GM18858 (cell line): Measurements from ENCODE around the gene PEAR1.

Experiments
- ATAC-seq: cut with Tn5 transposase; IDR thresholded peaks from one replicate; pipeline ENCODE4 v1.9.1; 2021; ENCODE audit not compliant: unreplicated experiment

The PEAR1 gene

DNA sequence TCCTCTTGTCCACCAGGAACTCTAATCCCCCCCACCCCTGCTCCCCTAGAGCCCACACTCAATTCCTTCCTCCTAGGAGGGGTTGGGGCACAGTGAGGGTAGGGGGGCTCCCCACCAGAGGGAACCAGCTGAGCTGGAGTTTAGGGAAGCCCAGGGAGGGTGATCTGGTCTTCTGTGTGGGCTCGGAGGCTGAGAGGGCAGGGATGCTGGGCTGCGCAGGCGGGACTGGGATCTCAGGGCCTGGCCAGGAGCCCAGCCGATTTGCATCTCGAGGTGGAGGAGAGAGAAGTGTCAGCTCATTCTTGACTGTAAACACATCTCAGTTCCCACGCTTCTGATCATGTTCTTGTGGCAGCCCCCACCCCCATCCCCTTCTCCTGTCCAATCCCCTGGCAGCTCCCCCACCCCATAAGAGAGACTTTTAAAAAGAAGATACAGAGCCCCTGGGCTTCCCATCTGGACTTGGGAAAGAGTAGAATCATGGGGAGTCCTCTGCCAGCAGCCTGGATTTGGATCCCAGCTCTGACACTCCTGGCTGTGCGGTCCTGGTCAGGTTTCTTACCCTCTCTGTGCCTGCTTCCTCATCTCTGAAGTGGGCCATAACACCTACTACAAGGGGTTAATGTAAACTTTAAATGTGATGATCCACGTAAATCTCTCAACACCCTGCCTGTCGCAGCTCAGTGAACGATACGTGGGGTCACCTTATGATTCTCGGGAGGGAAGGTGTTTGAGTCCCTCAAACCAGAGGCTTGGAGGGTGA is 6.6 kb downstream of the PEAR1 start:
- no peak for ATAC-seq

- no peak for ATAC-seq
Observed at GRCh38 chr1:156900896-156901589, 7.5 kb downstream of the PEAR1 start.

DNA sequence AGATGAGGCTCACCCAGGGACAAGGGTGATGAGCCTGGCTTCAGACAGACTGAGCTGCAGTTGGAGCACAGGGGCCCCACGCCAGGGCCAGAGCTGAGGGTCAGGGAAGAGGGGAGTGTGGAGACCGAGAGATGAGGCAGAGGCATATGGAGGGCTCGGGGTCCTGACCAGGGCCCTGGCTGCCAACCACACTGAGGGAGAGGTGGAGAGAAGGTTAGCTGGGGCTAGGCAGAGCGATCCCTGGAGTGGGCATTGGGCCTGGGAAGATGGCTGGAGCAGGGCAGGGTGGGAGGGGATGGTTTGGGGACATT is 8.0 kb downstream of the PEAR1 start:
- no peak for ATAC-seq

DNA sequence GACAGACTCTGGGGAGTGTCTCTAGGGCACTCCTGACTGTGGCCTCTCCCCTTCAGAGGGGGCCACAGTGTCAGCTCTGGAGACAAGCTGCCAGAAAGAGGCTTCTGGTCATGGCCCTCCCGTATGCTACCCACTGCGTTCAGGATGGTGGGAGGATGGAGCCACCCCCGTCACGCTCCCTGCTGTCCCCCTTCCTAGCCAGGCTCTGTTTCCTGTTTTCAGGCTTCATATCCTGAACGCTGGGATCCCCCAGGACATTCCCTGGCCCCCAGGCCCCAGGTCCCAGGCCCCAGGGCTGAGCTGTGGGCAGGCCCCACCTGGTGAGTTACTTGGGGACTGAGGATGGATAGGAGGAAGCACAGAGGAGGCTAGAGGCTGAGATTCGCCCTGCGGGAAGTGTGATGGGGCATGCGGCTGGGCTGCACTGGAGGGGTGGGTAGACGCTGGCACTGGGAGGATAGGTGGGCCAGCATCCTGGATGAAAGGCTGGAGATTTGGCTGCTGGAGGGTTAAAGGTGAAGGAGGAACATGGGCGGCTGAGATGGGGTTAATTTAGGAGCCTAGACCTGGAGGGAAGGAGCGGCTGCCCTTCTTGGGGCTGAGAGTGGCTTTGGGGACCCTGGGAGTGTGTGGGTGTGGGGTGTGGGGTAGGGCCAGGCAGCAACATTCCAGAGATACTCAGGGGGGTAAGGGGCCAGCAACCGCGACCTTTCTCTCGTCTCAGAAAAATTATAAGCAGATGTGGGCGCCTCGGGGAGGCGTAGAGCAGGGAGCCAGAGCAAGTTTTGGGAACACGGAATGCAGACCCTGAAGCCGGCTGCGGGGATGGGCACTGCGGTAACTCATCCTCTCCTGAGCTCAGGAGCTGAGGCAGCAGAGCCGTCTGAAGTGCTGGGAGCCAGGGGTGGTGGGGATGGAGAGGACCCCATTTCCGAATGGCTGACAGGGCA is 8.7 kb downstream of the PEAR1 start:
- ATAC-seq, result no peak

GRCh38 chr1:156903328-156904091 is 10.0 kb downstream of the PEAR1 start:
- ATAC-seq, result no peak

GRCh38 chr1:156904187-156904959 is 10.9 kb downstream of the PEAR1 start:
- ATAC-seq, result no peak

DNA sequence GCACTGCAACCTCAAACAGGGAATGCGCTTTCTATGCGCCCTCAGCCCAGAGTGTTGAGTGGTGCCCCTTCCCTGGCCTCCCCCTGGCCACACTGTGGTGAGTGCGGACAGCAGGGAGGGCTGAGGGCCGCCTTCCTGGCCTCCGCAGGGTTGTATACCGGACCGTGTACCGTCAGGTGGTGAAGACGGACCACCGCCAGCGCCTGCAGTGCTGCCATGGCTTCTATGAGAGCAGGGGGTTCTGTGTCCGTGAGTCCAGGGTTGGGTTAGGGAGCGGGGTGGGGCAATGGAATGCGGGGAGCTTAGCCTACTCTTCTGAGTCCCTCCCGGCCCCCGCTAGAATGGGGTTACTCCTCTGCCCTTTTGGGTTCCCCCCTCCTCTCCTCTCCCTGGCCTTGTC is 11.7 kb downstream of the PEAR1 start:
- no peak for ATAC-seq

DNA sequence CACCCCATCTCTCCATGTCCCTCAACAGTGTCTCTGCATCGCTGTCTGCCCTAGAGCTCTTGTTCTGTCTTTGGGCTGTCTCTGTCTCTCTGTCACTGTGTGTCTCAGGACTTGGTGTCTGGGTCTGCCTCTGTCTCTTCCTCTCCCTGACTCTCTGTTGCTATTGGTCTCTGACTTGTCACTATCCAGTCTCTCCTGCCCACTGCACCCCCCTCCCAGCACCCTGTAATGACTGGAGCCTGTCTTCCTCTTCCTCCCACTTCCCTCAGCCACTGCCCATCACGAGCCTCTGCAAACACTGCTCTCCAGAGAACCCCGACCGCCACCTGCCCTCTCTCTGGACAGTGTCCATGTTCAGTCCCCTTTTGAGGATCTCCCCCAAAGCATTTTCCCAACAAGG is 12.1 kb downstream of the PEAR1 start:
- ATAC-seq, result no peak

DNA sequence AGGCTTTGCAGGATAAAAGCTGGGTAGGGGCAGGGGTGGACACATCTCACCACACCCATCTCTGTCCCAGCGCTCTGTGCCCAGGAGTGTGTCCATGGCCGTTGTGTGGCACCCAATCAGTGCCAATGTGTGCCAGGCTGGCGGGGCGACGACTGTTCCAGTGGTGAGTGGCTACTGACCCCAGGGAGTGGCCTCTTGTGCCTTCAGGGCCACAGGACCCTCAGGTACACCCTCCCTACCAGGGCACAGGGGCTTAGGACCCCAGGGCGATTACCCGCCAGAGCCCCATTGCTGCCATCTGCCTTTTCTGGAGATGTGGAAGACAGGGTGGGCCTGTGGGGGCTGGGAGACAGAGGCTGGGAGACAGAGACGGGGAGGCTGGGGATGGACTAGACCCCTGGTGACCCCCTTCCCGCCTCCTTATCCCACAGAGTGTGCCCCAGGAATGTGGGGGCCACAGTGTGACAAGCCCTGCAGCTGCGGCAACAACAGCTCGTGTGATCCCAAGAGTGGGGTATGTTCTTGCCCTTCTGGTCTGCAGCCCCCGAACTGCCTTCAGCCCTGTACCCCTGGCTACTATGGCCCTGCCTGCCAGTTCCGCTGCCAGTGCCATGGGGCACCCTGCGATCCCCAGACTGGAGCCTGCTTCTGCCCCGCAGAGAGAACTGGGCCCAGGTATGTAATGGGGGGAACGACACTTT is 12.8 kb downstream of the PEAR1 start:
- no peak for ATAC-seq

GRCh38 chr1:156908541-156908940 is 15.0 kb downstream of the PEAR1 start:
- ATAC-seq, result no peak

DNA sequence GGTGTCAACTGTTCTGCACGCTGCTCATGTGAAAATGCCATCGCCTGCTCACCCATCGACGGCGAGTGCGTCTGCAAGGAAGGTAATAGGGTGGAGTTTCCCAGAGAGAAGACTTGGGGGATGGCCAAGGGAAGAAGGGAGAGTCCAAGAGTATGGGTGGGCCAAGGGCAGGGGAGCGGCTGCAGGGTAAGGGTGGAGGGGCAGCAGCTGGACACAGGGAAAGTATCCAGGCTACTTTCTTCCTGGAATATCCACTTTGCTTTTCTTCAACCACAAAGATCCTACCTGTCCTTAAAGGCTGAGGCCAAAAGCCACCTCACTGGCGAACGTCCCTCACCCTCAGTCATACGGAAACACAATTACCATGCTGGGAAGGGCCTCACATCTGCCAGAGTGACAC is 15.4 kb downstream of the PEAR1 start:
- no peak for ATAC-seq

GRCh38 chr1:156909671-156910070 is 16.2 kb downstream of the PEAR1 start:
- ATAC-seq, result no peak

DNA sequence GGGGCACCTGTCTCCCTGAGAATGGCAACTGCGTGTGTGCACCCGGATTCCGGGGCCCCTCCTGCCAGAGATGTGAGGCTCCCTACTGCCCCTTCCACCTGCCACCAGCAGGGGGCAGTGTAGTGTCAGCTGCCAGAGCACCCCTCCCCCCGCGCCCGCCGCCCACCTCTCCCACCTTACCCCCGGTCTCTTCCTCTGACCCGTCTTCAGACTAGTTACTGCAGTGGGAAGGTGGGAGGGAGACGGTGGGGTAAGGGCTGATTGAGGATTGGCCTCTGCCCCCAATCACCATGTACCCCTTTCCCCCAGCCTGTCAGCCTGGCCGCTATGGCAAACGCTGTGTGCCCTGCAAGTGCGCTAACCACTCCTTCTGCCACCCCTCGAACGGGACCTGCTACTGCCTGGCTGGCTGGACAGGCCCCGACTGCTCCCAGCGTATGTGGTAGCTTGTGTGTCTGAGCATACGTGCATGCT is 16.8 kb downstream of the PEAR1 start:
- ATAC-seq, result no peak

DNA sequence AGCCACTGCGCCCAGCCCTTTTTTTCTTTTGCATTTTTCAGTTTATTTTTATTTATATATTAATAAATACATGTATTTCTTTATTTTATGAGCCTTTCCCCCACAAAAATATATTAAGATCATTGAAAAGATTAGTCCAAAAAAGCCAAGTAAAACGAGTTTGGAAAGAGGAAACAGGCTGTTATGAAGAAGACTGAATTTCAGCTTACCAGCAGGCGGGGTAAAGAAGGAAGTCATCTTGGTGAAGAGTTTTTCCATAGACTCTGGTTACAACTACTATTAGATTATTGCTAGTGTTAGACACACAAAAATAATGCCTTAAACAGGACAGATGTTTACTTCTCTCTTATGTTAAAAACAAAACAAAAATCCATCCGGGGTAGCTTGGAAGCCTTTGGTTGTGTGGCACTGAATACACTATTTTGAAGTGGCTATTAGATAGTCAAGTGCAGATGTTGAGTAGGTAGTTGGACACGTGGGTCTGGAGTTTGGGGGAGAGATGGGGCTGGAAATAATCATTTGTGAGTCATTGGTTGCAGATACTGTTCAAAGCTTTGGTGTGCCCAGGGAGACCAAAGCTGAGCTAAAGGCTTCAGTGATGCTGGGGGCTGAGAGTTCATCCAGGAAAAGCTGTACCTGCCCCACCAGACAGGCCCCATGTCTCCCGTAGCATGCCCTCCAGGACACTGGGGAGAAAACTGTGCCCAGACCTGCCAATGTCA is 18.2 kb downstream of the PEAR1 start:
- ATAC-seq, result no peak

DNA sequence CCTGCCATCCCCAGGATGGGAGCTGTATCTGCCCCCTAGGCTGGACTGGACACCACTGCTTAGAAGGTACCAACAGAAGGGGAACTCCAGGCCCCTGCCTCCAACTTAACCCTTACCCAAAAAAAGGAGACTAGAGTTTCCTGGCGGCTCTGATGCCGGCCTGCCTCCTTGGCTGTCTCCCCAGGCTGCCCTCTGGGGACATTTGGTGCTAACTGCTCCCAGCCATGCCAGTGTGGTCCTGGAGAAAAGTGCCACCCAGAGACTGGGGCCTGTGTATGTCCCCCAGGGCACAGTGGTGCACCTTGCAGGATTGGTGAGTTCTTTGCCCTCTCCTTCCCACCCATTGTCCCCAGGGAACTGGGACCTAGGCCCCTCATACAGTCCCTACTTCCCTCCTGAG is 18.8 kb downstream of the PEAR1 start:
- ATAC-seq, result no peak

GRCh38 chr1:156912861-156913808 is 19.6 kb downstream of the PEAR1 start:
- no peak for ATAC-seq

GRCh38 chr1:156913809-156914387 is 20.4 kb downstream of the PEAR1 start:
- ATAC-seq, result no peak
